GM18519 (cell line): Measurements from ENCODE around the gene ATP8B4.

Experiments used
- ATAC-seq: cut with Tn5 transposase; IDR thresholded peaks from one replicate; pipeline ENCODE4 v1.9.1; 2021; ENCODE audit warnings: mild to moderate bottlenecking, moderate library complexity; ENCODE audit not compliant: unreplicated experiment, low FRiP score

Gene ATP8B4

DNA sequence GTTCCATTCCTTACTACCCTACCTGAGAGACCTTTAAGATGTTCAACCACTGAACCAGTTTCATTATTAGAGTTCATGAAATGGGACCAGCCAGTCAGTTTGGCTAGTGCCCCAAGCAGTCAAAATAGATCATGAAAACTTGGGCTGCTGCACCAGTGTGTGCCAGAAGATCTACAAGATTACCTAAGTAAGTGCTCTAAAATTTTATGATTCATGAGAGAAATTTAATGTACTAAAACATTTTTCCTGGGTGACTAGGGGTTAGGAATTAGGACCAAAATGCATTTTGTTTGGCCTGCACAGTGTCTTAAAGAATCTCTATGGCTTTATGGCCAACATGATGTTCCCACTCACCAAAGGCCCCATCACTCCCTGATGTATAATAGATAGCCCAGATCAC, 214.7 kb downstream of the ATP8B4 start:
- no peak for ATAC-seq

DNA sequence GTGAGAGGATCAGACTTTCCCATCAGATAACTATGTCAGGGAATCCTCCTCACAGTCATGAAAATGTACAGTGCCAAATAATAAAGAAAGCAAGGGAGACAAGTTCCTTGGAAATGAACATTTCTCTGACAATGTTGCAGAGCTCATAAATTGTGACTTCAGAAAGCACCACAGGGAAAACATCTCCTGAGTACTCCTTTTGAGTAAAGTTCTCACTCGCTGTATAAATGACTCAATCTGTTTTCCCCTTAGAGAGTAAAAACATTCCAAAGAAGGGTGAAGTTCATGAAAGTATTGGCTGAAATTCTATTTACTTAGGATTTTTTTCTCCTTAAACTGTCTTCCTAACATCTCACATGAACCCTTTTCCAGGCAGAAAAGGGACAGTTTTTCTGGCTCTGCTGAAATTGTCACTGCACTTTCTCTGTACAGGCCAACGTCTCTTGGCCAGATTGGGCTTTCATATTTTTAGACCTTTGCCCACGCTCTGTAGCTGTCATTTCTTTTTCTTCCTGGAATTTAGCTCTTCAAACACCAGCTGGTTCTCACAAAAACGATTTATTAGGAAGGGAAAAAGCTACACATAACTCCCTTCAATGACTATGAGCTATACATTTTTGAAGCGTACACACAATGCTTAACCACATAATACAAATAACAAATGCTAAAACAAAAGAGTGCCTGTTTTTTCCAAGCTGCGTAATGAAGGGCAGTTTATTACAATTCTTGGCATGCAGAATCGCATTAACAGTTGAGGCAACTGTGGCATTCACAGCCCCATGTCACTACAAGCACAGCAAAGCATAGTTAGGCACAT, 216.1 kb downstream of the ATP8B4 start:
- ATAC-seq: no peak

DNA sequence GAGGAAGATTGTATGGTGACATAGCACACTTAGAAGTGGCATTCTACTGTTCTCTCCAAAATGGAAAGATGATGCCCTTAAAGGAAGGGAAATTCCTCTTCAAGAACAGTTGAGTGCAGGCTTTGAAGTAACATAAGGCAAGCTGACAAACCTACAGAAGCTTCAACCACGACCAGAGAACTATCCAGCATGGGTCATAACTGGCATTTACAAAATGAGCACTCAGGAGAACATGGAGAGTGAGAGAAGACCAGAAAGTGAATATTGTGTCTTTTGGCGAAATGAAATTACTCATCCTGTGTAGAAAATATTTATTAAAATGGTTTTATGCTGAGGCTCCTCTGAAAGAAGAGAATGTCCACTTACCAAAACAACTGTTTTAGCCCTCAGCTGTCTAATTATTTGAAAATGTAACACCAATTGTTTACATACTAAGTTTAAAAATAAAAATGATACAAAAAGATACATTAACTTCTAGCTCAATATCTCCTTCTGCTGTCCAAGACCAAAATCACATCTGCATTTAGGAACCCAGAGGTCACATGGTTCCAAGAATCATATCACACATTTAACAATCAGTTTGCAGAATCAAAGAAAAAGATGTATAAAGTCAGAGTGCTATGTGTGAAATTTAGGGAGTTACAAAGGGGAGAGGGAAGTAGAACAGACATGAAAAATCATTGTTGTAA, 216.9 kb downstream of the ATP8B4 start:
- ATAC-seq: no peak

DNA sequence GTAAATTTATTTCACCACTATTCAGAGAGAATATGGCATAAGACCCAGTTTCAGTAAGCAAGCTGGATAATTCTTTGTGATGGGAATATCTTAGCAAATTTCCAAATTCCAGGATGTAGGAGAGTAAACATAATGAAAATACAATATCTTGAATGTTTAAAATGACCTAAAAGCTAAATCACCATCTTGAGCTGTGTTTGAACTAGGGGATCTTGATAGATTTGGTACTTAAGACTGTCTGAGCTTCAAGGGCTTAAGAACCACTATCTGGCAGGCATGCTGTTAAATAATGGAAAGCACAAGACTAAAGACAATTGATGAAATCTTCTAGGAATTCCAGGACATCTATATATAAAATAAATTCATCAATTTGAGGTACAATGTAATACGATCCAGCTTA, 217.7 kb downstream of the ATP8B4 start:
- no peak for ATAC-seq

DNA sequence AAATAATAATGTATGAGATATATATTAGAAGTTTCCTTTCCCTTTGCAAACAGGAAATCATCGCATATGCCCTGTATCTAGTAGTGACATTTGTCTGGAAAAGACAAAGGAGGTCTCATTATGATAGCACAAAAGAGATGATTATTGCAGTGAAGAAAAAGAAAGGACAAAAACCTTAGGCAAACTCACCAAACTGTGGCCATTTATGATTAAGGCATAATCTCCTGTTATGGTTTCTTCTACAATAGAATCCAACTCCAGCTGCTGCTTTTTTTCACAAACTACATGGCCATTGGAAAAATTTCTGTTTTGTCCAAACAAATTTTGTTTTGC, 218.2 kb downstream of the ATP8B4 start:
- no peak for ATAC-seq

DNA sequence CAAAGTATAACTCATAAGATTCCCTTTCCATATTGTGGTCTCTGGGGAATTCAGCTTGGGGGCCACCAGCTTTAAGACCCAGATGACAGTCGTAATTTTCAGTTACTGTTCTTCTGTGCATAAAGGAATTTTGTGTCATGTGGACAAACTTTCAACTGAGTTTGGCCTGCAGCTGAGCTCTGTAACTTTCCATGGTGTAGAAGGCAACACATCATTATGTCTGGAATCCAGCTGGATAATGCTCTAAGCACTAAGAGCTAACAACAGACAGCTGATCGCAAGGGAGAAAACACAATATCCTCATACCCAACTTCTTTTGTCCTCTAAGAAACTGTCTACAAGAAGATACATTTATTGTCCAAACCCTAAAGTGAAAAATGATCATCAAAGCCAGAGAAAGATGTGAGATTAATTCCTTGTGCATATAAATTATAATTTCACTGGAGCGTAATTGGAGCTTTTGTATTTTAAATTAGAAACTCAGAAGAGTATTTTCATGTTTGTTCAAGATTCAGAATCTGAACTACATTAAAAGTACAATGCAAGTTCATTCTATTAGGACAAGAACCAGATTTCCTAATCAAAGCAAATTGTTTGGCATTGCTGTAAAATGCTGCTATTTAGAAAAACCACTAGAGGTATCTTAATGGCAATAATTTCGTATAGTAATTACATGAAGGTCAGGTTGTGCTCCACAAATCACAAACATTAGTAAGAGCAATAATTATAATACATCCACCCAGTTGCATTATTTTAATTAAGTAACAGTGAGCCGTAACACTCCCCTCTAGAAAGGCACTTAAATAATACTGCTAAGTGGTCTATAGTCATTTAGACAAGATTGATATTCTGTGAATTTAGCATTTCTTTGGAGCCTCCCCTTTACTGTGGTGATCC, 218.8 kb downstream of the ATP8B4 start:
- ATAC-seq: no peak

DNA sequence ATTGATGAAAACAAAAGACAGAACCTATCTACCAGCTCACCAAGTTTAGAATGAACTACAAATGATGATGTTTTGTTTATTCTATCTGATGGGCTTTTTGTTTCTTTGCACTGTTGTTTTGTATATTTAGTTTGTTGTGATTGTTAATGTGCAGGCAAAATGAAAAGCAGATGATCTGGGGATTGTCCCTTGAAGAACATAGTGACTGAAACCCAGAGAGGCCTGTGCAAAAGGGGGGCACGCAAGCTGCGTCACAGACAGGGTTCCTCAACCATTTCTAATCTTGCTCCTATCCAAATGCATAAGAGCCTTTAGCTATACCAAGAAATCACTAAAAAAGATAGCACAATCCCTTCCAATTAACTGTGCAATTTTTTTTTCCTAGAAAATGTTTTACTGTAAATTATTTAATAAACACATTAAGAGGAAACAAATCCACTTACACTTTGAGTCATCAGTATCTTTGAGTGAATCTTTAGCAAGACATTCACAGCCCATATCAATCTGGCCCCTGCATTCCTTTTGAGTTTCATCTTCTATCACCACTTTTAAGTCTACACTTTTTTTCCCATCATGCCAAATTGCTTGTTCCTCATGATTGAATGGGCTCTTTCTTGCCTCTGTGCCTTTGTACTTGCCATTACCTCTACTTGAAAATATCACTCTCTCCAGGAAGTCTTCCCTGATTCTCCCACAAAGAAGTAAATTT, 220.3 kb downstream of the ATP8B4 start:
- no peak for ATAC-seq

DNA sequence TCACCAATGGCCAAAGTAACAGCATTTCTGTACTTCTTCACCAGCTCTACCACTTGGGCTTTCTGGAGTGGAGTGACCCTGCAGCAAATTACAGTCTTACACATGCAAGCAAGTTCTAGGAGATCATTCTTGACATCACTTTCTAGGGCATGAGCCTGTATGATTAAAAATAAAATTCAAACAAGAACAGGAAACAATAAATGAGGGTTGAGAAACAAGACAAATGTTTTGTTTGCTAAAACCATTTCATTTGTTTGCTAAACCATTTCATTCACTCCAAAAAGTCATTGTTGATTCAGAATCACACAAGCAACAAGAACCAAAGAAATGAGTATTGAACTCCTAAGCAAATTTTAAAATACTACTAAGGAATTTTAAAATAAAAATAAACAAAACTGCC, 220.9 kb downstream of the ATP8B4 start:
- ATAC-seq: no peak

DNA sequence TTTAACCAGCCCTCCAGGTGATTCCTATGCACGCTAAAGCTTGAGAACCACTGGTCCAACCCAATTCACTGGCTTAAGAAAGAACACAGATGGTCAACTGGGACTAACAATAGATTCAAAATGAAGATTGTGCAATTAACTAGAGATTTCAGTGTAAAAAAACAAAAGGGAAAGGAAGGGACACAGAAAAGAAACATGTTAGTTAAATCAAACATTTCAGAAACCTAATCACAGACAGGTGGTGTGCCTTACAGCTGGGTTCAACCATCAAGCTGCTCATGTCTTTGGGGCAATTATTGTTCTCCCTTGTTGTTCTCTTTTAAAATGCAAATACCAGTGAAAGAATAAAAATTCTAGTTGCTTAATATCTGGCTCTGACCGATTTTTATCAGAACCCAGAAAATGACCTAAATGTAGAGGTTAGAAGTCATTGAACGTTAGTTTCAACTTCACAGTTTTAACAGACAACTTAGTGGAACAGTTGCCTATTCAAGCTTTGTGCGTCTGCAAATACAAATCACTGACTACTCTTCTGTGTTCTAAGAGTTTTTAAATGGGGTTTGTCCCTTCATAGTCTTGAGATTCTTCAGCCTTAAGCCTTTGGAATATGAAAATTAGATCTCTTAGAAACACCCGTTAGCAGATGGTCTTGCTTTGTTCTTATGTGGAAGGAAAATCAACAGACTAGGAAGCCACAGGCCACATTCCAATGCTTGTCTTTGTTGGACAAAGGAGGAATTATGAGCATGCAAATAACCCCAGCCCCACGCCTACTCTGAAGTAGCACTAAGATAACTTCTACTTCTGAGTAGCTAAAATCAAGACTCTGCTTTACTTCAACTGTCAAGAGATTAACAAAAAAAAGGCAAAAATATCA, 223.4 kb downstream of the ATP8B4 start:
- ATAC-seq: no peak

DNA sequence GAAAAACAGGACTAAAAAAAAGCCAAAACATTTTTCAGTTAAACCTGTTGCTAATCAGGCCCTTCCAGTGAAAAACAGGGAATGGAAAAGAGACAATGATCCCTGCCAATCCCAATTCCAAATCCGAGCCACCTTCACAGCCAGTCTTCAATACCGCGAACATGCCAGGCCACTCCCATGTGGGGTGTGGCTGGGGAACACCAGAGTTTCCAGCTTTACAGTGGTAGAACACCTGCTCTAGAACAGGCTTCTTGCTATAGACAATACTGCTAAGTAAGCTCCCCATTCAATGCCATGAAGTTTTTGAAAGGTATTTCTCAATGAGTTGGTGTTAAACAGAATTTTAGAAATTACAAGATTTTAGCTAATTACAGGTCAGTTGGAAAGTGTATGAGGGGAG, 228.3 kb downstream of the ATP8B4 start:
- no peak for ATAC-seq

DNA sequence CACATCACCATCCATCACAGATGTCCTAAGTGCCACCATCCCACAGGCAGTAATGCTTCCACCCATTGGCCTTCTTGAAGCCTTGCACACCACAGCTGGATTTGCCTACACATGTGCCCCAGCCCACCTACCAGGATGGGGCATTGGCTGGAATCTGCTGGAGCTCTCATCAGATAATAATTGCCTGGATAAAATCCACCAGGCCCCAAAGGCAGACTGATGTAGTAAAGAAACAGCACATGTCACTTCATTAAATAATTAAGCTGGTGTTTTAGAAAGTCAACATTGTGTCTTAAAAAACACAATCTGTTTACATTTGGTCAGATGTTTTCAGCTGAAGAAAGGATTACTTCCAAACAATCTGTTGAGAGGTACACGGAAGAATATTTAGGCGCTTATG, 229.5 kb downstream of the ATP8B4 start:
- no peak for ATAC-seq

DNA sequence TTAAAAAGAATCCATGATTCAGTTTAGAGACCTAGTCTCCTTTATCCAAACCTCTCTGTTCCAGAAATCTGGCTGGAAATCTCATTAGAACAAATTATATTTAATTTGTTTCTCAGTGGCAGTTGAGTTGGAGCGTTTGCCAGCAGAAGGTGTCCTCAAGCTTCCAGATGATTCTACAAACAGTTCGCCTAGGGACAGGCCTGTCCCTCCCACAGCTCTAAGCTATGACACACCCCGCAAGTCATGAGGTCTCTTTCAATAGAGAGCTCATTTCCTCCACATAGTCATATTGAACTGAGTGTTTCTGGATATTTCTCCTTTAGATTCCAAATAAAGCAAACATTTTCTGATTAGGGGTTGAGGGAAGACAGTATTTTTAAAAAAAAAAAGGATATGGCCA, 230.3 kb downstream of the ATP8B4 start:
- ATAC-seq: no peak

DNA sequence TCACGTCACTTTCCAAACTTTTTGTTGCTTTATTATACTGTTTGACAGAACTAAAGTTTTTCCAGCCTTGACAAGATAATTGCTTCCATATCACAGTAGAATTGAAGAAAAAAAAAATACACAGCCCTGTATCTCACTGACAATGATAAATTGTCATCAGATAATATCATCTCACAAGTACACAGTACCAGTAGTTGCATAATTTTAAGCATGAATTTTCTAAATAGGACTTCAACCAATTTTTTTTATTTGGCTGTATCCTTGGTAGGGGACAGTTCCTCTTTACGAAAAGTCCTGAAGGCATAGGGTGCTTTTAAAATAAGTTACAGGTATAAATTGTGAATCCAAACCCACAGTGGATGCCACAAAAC, 230.7 kb downstream of the ATP8B4 start:
- ATAC-seq: no peak

DNA sequence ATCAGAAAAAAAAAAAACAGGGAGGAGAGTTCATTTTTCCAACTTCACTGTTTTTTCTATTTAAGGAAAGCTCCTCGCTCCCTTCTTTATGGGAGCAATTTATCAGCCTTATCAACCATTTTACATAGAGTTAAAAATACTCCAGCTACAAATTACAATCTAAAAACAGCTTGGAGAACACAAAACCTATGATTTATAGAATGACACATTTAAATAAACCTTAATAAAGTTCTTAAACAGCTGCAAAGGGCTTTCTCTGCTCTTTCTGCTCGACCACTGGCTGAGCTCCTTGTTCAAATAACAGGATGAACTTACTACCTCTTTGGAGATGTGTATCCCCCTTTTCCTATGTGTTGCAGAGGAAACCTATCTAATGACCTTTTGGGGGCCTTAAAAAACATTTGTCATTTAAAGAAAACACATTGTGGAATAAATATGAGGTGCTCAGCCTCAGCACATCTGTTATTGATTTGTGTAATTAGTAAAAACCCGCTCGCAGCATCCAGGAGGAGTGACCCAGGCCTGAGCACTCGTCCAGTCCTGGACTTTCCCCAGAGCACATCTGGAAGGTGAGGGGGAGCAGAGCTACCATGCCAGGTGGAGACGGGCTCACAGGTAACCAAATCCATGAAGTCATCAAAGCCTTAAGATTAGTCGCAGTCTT, 231.2 kb downstream of the ATP8B4 start:
- no peak for ATAC-seq

DNA sequence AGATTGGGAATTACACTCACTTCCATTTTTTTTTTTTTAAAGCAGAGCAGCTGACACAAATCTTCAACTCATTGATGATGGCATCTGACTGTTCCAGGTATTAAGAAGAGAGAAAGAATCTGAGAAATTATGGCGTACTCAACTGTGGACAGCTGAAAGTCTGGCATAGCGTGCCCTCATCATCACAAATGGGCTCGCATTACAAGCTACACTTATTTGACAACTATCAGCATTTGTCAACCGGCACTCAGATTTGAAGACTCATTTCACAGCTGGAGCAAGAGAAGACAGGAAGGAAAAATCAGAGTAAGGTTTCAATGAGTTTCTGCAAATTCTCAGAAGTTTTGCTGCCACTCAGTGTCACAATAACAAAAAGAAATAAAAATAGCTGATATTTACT, 235.9 kb downstream of the ATP8B4 start:
- ATAC-seq: no peak

DNA sequence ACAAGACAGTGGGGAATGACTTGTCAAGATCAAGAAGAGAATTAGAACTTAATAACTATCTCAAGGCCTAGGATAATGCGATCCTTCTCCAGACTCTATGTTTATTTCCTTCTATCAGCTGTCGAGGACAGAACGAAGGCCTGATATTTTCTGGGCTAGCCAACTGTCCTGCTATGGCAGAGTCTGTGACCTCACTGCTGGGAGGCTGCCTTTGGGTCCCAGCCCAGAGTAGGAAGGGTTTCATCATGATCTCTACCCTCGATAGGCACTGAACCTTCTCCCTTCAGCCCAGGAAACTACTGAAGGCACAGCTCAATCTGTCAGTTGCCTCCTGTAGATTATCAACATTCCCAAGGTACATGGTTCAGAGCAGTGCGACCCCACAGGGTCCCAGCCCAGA, 237.2 kb downstream of the ATP8B4 start:
- no peak for ATAC-seq

DNA sequence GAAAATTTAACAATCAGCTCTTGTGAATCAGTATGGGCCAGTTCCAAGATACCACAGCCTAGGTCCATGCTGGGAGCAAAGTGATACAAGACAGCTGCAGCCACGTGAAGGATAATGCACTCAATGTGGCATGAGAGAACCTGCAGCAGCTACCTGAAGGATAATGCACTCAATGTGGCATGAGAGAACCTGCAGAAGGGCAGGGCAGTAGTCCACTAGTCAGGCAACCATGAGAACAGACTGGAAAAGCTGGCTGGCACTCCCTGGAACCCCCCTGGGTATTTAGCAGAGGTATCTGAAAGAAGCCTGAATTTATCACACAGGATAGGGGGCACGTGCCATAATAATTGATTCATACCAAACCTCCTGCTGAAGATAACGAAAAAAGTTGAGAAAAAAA, 237.6 kb downstream of the ATP8B4 start:
- no peak for ATAC-seq

DNA sequence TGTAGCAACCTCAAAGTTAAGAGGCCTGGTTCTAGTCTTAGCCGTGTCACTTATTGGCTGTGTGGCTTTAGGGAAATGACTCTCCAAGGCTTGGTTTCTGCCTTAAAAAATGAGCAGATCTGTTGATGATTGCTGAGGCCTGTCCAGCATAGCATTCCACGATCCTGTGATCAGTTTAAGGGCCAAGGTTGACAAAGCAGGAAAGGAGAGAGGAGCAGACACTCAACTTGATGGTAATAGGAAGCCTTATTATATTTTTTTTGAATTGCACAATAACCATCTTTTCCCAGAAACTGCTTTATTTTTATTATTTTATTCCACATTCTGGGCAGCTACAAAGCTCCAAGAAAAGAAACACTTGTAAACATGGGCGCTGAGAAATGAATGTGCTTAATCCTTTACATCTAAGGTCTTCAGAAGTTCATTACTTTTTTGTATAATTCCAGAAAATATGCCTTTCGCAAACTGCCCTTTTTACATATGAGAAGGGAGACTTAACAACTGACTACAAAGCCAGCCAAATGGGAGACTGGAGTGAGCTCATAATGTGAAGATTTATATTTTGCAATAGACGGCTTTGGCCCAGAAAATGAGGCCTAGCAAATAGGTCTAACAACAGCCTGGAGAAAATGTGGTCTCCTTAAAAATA, 241.0 kb downstream of the ATP8B4 start:
- no peak for ATAC-seq
